Tibial nerve (tissue), 4 donors: ENCODE data around the gene TMEM191B.
"Not testable (repeated sequence)": the region's sequence is repeated elsewhere in the genome, so short reads cannot be mapped to it uniquely, and the experiment has no call there.

Source experiments
- CTCF ChIP-seq, 5 experiments: fragments of 200-600 bp in 3 of 5; fragments of 450-650 bp in 2 of 5; sonication (generic) in 3 of 5; IDR thresholded peaks; one replicate each; pipeline ENCODE4 v1.5.1; 2016 to 2019; ENCODE audit warnings: antibody characterized with exemption in 5 of 5, mild to moderate bottlenecking in 3 of 5, moderate library complexity in 2 of 5
- EP300 ChIP-seq, 2 donors: sonication (generic); formaldehyde crosslinking; IDR thresholded peaks; one replicate each; pipeline ENCODE4 v1.6.1; 2017; ENCODE audit warnings: antibody characterized with exemption in 2 of 2, mild to moderate bottlenecking in 1 of 2
- POLR2A ChIP-seq, 2 donors: fragments of 450-650 bp; IDR thresholded peaks; one replicate each; pipeline ENCODE4 v1.6.1; 2017; ENCODE audit warnings: antibody characterized with exemption in 2 of 2, mild to moderate bottlenecking in 2 of 2, moderate library complexity in 2 of 2

GRCh38 chr22:18522762-18523161 lies 4.8 kb upstream of the TMEM191B start:
- TF ChIP-seq EP300, CTCF, POLR2A (IDR thresholded peaks at IDR 0.05): not testable (repeated sequence)
